HG02981 (cell line): Measurements from ENCODE around the gene COMT.

ENCODE experiments used
- ATAC-seq: cut with Tn5 transposase; IDR thresholded peaks from one replicate; pipeline ENCODE4 v1.9.1; 2021; ENCODE audit warnings: mild to moderate bottlenecking, moderate library complexity; ENCODE audit not compliant: unreplicated experiment

Gene COMT

GRCh38 chr22:20009018-20009491 lies 67.5 kb downstream of the COMT start:
- no peak for ATAC-seq

DNA sequence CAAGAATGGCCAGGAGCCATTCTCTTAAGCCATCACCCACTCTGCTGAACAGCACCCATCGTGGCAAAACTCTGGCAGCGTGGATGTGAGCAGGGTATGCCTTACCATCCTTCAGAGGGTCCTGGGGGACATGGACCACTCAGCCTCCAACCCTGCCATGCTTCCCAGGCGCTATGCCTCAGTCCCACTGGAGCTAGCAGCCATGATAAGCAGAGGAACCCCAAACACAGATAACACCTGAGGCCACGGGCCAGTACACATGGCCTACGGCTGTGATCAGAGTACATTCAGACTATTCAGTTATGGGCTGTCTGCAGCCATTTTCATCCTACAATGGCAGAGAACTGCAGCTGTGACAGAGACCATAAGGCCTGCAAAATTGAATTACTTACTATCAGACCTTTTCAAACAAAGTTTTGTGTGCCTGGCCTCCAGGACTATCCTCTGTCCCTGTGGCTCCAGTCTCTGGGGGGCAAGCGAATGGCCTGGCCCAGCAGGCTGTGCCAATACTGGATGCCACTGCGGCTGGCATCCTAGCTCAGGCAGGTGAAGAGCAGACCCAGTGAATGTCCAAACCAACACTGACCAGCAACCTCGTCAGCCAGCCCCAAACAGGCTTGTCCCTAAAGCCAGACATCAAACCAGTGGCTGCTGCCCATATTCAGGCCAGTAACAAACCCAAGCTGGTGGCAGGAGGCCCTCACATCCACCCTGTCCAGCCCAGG lies 68.2 kb downstream of the COMT start:
- ATAC-seq = no peak

GRCh38 chr22:20010307-20011122 lies 68.9 kb downstream of the COMT start:
- no peak for ATAC-seq

DNA sequence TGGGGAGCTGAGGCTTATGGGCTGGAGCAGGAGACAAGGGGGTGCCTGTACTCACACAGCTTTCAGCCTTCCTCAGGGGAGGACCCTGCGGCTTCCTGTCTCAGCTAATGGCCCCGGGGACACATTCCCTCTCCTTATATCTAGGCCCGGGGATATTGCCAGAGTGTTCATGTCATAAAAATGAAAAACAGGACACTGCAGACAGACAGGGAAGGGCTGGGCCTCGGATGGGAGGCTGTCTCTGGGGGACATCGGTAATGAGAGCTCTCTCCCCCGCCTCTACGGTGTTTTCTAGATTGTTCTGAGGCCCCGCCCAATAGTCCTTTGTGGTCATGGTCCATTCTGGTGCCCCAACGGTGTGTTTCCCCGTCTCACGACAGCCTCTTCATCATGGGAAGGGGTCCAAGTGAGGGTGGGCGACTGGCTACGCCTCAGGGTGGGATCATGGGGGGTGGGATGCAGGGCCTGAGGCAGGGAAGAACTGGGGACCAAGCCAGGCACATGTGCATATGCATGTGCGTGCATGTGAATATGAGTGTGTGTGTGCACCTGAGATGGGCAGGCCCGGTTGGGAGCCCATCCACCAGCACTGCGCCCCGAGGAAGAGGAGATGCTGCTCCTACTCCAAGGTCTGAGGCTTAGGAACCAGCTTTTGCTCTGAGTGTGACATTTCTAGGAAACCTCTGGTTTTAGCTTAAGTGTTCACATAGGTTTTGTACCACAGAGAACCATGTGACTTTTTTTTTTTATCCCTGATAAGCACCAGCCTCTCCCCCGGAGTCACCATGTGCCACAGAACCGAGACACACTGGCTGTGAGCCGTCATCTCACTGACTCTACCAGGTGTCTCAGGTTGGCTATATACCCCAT lies 69.8 kb downstream of the COMT start:
- ATAC-seq = no peak

- ATAC-seq = no peak
Measured at GRCh38 chr22:20011993-20012740, 70.6 kb downstream of the COMT start.

- ATAC-seq = no peak
Measured at GRCh38 chr22:20012741-20013331, 71.3 kb downstream of the COMT start.

DNA sequence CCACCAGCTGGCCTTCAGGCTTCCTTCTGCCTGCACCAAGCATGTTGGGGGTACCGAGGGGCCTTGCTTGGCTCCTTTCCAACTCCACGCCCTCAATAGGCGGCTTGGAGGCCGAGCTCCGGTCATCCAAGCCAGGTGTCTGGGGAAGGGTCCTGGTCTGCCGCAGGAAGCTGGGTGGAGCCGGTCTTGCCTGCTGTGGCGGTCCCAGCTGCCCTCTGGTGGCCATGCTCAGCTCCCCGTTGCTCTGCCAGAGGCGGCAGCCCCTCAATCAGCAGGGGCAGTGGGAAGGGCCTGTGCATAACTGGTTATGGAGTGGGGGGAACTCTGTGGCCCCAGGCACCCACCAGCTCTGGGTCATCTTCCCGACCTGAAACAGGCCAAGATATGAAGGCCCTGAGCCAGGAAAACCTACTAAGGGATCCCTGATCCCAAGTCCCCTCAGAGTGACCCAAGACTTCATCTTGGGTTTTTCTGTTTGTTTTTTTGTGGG lies 71.9 kb downstream of the COMT start:
- ATAC-seq = no peak

GRCh38 chr22:20014526-20015186 lies 73.1 kb downstream of the COMT start:
- ATAC-seq = no peak

- no peak for ATAC-seq
Measured at GRCh38 chr22:20015187-20015625, 73.6 kb downstream of the COMT start.

DNA sequence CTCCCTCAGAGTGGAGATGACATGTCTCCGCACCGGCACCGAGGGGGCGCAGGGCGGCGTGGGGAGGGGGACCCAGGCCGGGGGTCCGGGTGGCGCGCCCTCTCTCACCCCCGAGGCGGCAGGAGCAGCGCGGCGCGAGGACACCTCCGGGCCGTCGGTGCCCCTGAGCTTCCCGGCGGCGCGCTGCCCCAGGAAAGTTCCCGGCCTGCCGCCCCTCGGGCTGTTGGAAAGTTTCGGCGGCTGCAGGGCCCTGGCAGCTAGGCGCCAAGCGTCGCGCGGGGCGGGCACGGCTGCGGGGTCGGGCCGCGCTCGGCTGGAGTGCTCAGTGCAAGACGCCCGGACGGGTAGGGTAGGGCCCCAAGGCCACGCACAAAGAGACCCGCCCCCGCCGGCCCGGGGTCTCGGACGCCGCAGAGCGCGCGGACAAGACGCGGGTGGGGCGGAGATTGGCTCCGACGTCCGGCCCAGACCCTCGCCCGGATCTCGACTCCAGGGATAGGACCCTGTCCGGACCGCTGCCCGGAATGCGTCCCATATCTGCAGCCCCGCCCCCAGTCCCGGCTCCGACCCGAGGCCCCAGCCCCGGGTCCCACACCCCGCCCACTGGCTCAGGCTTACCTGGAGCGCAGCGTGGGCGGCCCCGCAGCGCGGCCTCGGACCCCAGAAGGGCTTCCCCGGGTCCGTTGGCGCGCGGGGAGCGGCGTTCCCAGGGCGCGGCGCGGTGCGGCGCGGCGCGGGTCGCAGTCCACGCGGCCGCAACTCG lies 74.6 kb downstream of the COMT start:
- no peak for ATAC-seq

DNA sequence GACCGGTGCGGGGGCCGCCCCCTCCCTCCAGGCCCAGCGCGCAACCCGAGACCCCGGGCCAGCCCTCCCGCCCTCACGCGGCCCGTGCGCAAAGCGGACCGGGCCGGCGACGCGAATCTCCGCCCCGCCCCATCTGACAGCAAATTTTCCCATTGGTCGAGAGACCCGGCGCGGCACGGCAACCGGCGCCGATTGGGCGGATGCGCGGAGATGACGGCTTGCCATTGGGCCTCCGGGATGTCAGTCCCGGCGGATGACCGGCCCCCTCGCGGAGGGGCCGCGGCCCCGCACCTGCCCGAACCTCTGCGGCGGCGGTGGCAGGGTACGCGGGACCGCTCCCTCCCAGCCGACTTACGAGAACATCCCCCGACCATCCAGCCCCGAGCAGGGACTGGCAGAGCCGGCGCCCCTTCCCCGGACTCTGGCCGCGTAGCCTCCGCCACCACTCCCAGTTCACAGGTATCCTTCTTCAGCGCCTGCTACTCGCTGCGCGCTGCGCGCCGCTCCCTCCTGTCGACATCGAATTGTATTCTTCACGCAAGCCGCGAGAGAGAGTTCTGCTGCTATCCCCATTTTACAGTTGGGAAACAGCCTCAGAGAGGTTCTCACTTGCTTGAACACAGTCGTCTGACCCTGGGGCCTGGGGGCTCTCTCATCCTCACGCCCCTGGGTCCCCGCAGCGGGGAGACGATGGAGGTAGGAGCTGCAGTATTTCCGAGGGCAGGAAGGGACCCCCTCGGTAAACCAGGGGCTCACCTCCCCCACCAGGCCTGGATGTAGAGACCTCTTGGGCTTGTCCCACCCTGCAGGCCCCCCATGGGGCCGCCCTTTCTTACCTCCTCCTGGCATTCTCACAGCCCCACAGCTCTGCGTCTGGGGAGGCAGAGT lies 75.4 kb downstream of the COMT start, which contains the start of gene ARVCF:
ARVCF (minus strand) TSS at position 90 of the 888 bp plus-strand sequence. CDS start 26,029 bp downstream, outside the sequence.
- peak; percentile 41 for ATAC-seq

DNA sequence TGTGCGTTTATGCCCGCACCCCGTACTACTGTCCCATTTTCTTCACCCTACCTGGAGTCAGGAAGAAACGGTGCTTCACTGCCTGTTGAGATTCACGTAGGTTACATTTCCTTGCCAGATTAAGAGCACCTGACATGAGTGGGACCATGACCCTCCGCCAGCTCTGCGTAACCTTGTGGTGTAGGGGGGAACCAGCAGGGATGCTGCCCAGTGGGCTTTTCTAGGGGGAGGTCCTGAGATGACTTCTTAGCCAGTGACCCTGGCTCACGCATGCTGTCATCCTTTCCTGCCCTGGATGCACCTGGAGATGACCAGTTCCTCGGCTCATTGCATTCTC lies 76.0 kb downstream of the COMT start:
- no peak for ATAC-seq

- ATAC-seq = no peak
Measured at GRCh38 chr22:20018001-20018400, 76.4 kb downstream of the COMT start.
